NCI-H748 (cell line): Measurements from ENCODE around the gene CD160.
A peak's percentile ranks its signal among the peaks of the same experiment; 100 is the strongest.
"Not testable (repeated sequence)": the region's sequence is repeated elsewhere in the genome, so short reads cannot be mapped to it uniquely, and the experiment has no call there.

Experiments
- DNase-seq: peaks from one replicate; lab custom pipeline; 2025; ENCODE audit not compliant: unreplicated experiment; lab: John Stamatoyannopoulos, UW

Gene CD160

DNA sequence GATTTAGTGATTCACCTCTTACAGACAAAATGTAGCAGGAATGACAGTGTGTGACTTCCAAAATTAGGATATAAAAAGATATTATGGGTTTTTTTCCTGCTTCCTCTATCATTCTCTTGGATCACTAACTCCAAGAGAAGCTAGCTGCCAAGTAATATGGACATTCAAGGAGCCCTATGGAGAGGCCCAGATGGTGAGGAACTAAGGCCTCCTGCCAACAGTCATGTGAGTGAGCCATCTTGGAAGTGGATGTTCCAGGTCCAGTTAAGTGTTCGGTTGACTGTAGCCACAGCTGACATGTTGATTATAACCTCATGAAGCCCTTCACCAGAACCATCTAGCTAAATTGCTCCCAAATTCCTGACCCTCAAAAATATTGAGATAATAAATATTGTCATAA is 38.8 kb downstream of the CD160 start:
- DNase-seq: no peak

DNA sequence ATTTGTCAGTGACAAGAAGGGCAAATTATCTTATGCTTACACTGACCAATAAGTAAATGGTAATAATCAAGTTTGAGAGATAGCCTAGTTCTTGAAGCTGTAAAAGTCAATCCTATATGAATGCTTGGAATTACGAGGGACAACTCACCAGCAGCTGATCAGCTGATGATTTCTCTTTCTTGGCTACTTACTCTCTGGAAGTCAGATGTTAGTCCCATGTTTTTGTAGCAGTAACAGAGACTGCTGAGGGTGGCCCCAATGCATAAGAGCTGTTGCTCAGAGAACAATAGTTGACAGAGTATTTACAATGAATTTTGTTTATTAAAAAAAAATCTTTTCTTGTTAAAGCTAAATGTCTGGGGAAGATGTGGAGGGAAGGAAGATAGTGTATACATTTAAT is 39.3 kb downstream of the CD160 start:
- no peak for DNase-seq

DNA sequence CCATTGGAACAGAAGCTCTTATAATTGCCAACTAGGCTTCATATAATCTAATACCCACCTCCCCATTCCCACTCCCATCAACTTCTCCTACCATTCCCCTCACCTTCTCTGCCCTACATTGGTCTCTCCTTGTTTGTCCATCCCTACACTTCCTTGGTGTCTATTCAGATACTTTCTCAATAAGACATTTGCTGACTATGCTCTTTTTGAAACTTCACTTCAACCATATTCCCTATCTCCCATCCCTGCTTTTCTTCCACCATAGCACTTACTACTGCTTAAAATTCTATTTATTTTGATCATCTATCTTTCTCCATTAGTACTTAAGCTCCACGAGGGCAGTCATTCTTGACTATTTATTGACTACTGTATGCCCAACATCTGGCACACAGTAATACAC is 40.4 kb downstream of the CD160 start:
- no peak for DNase-seq

DNA sequence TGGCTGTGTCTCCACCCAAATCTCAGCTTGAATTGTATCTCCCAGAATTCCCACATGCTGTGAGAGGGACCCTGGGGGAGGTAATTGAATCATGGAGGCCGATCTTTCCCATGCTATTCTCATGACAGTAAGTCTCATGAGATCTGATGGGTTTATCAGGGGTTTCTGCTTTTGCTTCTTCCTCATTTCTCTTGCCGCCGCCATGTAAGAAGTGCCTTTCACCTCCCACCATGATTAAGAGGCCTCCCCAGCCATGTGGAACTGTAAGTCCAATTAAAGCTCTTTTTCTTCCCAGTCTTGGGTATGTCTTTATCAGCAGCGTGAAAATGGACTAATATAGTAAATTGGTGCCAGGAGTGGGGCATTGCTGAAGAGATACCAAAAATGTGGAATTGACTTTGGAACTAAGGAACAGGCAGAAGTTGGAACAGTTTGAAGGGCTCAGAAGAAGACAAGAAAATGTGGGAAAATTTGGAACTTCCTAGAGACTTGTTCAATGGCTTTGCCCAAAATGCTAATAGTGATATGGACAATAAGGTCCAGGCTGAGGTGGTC is 41.2 kb downstream of the CD160 start:
- not testable (repeated sequence) for DNase-seq

DNA sequence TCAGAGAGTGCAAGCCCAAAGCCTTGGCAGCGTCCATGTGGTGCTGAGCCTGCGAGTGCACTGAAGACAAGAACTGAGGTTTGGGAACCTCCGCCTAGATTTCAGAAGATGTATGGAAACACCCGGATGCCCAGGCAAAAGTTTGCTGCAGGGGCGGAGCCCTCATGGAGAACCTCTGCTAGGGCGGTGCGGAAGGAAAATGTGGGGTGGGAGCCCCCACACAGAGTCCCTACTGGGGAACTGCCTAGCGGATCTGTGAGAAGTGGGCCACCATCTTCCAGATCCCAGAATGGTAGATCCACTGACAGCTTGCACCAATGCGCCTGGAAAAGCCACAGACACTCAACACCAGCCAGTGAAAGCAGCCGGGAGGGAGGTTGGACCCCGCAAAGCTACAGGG is 42.2 kb downstream of the CD160 start:
- DNase-seq: not testable (repeated sequence)

DNA sequence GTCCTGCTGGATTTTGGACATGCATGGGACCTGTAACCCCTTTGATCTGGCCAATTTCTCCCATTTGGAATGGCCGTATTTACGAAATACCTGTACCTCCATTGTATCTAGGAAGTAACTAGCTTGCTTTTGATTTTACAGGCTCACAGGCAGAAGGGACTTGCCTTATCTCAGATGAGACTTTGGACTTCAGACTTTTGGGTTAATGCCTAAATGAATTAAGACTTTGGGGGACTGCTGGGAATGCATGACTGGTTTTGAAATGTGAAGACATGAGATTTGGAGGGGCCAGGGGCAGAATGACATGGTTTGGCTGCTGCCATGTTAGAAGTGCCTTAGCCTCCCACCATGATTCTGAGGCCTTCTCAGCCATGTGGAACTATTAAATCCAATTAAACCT is 42.7 kb downstream of the CD160 start:
- not testable (repeated sequence) for DNase-seq

DNA sequence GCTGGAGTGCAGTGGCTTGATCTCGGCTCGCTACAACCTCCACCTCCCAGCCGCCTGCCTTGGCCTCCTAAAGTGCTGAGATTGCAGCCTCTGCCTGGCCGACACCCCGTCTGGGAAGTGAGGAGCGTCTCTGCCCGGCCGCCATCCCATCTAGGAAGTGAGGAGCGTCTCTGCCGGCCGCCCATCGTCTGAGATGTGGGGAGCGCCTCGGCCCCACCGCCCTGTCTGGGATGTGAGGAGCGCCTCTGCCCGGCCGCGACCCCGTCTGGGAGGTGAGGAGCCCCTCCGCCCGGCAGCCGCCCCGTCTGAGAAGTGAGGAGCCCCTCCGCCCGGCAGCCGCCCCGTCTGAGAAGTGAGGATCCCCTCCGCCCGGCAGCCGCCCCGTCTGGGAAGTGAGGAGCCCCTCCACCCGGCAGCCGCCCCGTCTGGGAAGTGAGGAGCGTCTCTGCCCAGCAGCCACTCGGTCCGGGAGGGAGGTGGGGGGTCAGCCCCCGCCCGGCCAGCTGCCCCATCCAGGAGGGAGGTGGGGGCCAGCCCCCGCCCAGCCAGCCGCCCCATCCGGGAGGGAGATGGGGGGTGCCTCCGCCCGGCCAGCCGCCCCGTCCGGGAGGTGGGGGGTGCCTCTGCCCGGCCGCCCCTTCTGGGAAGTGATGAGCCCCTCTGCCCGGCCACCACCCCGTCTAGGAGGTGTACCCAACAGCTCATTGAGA is 45.1 kb downstream of the CD160 start:
- not testable (repeated sequence) for DNase-seq

DNA sequence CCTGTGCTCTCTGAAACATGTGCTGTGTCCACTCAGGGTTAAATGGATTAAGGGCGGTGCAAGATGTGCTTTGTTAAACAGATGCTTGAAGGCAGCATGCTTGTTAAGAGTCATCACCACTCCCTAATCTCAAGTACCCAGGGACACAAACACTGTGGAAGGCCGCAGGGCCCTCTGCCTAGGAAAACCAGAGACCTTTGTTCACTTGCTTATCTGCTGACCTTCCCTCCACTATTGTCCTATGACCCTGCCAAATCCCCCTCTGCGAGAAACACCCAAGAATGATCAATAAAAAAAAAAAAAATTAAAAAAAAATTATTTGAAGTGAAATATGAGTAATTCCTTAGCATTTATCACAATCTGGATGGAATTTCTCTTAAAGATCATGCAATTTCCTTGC is 45.8 kb downstream of the CD160 start:
- DNase-seq: not testable (repeated sequence)

DNA sequence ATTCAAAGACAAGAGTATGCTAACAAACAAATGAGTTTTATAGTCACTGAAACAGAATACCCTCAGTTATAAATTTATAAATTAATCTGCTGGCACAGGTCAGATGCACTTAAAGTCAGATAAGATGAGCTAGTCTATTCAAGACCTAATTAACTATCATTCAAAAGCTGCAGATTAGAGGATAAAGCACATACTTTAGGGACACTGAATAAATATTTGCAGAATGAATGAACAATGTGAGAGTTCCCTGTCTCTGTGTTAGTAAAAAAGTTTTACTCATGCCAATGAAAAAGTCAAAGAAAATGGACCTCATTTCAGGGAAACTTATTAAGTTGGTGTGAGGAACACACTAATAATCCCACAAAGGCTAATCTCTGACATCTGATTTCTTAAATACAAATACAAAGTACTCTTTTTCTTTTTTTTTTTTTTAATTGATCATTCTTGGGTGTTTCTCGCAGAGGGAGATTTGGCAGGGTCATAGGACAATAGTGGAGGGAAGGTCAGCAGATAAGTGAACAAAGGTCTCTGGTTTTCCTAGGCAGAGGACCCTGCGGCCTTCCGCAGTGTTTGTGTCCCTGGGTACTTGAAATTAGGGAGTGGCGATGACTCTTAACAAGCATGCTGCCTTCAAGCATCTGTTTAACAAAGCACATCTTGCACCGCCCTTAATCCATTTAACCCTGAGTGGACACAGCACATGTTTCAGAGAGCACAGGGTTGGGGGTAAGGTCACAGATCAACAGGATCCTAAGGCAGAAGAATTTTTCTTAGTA is 46.5 kb downstream of the CD160 start:
- DNase-seq: peak; percentile 52

DNA sequence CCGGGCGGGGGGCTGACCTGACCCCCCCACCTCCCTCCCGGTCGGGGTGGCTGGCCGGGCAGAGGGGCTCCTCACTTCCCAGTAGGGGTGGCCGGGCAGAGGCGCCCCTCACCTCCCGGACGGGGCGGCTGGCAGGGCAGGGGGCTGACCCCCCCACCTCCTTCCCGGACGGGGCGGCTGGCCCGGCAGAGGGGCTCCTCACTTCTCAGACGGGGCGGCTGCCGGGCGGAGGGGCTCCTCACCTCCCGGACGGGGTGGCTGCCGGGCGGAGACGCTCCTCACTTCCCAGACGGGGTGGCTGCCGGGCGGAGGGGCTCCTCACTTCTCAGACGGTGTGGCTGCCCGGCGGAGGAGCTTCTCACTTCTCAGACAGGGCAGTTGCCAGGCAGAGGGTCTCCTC is 47.6 kb downstream of the CD160 start:
- DNase-seq: not testable (repeated sequence)

DNA sequence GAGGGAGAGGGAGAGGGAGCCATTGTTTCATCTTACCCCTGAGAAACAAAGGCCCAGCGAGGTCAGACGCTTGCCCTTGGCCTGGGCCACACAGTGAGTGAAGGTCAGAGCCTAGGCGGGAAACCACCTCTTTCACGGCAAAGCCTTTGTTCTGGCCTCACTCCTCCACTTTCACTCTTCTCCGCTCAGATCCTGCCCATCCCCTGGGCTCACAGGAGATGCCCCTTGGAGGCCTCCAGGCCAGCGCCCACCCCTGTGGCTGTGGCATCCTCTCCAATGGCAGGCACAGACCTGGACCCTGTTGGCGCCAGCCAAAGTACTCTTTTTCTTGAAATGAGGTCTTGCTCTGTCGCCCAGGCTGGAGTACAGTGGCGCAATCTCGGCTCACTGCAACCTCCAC is 48.7 kb downstream of the CD160 start:
- not testable (repeated sequence) for DNase-seq

DNA sequence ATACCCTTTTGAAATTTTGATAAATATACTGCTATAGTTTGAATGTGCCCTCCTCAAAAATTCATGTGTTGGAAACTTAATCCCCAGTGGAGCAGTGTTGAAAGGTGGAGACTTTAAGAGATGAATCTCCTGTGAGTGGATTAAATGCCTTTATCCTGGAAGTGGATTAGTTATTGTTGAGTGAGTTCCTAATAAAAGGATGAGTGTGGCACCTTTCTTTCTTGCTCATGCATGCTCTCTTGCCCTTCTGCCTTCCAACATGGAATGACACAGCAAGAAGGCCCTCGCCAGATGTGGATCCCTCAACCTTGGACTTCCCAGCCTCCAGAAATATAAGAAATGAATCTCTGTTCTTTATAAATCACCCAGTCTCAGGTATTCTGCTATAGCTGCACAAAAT is 51.8 kb downstream of the CD160 start:
- no peak for DNase-seq

DNA sequence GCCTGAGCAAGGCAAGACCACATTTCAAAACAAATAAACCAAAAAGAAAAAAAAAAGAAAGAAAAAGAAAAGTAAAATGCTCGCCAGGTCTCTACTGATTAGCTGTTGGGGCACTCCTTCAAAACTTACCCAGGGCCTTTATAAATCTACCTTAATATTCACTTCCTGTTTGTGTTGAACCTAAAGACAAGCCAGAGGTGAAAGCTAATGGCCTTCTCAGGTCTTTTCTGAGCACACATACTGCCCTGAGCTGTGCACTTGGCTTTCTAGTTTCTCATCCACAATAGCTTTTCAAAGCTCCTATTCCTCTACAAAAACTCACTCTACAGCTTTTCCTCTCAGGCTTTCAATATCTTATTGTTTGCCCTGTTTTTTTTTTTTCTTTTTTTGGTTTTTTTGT is 54.1 kb downstream of the CD160 start:
- DNase-seq: no peak

DNA sequence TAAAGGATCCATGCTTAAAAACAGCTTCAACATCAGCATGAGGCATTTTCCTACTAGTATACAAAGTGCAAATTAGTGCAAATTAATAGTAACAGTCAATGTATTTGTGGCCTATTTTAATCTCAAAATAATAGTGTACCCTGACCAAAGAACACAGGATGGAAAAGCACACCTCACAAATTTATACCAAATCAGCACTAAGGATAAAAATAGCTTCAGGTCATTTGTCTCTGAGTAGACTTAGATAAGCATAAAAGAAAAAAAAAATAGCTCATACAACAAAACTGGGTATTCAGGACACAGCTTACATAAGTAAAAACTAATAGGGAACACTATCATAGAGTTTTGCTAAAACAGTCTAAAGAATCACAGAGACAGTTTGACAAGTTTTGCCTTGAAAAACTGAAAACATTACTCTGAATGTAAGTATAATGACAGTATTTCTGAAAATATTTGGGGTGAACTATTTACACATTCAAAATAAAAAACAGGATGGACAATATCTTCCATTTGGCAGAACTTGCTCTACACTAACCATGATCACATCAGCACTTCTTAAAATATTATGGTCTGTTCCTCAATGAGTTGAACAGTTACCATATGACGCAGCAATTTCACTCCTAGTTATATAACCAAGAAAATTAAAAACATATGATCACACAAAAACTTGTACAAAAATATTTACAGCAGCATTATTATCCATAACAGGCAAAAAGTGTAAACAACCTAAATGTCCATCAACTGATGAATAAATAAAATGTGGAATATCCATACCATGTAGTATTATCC is 58.3 kb downstream of the CD160 start:
- DNase-seq: no peak

DNA sequence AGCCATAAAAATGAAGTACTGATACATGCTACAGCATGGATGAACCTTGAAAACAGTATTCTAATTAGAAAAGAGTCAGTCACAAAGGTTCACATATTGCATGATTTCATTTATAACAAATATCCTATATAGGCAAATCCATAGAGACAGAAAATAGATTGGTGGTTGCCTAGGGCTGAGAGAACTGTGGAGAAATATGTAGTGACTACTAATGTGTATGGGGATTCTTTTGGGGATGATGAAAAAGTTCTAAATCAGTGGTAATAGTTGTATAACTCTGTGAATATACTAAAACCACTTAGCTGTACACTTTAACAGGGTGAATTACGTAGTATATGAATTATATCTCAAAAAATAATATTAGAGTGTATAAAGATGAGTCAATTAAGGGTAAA is 58.8 kb downstream of the CD160 start:
- DNase-seq: no peak

DNA sequence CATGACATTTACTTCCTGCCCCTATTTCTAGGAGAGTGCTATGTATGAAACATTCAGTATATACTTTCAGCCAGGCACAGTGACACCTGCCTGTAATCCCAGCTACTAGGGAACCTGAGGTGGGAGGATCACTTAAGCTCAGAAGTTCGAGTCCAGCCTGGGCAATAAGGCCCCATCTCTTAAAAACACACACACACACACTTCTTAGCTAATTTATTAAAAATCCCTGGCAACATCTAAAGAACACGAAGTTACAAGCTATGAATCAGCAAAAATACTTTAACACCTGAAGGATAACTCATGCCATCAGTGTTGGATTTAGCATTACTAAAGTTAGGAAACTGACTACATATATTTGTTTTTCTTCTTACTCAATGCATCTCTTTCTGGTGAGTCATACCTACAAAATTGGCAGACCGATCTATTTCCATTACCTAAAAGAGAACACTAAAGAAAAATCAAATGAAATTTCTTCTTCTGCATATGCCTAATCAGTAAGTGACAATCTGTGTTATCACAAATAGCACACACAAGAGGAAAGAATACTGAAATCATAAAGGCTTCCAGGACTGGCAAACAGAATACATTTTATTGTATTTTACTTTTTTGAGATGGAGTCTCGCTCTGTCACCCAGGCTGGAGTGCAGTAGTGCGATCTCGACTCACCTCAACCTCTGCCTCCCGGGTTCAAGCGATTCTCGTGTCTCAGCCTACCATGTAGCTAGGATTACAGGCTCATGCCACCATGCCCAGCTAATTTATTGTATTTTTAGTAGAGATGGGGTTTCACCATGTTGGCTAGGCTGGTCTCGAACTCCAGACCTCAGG is 63.2 kb downstream of the CD160 start:
- DNase-seq: no peak

DNA sequence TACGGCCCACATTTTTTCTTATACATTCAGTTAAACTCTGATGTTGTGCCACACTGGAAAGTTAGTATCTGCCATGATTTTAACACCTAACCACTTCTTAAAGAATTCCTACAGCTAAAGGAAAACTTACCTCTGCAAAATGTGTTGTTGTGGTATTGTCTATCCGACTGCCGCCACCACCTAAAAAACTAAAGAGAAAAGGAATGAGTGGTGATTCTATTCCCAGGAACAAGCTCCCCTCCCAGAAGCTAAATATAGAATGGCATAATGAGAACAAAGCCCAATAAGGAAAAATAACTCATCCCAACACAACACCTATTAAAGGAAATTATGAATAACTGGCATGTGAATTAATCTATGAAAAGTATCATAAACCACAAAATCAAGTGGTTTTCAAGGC is 65.1 kb downstream of the CD160 start:
- no peak for DNase-seq

DNA sequence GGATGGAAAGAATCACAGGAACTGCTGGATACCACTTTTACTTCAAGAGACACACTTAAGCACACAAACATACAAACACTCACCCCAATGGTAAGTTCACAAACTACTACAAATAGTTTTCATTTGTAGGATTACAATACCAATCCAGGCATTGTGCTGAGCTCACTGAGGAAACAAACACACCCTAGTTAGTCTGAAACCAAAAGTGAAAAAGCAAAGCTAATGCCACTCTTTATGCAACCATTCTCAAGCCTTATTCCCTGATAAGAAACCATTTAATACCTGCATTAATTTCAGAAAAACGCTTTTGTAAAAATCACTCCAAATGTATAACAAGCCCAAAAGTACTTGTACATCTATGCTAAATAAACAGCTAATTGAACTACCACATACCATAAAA is 66.2 kb downstream of the CD160 start:
- DNase-seq: no peak

DNA sequence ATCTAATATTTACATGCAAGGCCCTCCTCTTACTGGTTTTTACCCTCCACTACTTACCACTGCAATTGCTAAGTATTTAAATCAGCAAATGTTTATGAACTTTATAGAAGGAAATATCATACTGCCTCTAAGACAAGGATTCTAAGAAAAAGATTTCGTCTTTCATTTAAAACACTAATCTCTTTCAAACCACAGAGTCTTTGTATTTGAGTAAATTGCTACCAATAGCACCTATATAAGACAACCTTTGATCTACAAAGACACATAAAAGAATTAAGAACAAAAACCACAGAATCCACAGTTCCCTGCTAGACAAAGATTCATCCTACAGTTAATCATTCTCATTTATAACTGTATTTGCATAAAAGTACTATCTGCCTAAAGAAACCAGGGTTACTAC is 67.0 kb downstream of the CD160 start:
- no peak for DNase-seq

DNA sequence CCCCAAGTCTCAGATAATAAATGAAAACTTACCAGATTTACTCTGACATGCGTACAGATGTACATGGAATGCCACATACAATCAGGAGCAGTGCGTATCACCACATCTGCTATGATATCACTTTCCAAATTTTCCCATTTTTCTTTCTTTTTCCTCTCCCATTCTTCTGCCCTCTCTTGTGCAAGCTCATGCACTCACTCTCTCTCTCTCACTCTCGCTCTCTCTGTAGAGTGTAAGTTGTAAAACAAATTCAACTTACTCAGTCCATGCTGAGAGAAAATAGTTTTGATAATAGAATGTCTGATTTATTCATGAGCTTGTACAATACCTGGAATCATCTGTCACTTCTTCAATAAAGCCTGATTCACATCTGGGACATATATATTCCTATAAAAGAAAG is 69.3 kb downstream of the CD160 start:
- no peak for DNase-seq
